ENCODE data around the gene GAREM1. TPM values are rescaled to one million over a fixed set of nuclear protein-coding genes. Genes with fewer than 3 reads are reported as not detected.
A peak's percentile ranks its signal among the peaks of the same experiment; 100 is the strongest.

GAREM1 gene
- total and polyA plus RNA-seq, 12 donors, result 3.5 to 69.5 (median 23.0) TPM

DNA sequence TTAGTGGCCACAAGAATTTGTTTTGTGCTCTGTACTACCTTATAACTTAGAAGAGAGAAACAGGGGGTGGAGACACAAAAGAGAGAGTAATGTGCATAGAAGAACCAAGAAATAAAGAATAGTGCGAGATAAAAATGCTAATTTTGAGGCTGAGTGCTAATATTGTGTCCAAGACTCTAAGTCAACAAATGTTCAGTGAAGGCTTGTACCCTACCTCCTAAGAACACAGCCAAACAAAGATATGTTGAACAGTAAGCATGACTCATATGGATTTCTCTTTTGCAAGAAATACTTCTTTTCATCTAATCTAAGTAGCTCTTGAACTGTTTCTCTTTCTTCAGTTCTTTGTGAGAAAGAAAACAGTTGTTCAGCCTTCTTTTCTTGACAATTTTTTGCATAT lies 45.2 kb downstream of the GAREM1 start:
- TF ChIP-seq POLR2A (IDR thresholded peaks at IDR 0.05), result no peak
- TF ChIP-seq, protein P1, sequence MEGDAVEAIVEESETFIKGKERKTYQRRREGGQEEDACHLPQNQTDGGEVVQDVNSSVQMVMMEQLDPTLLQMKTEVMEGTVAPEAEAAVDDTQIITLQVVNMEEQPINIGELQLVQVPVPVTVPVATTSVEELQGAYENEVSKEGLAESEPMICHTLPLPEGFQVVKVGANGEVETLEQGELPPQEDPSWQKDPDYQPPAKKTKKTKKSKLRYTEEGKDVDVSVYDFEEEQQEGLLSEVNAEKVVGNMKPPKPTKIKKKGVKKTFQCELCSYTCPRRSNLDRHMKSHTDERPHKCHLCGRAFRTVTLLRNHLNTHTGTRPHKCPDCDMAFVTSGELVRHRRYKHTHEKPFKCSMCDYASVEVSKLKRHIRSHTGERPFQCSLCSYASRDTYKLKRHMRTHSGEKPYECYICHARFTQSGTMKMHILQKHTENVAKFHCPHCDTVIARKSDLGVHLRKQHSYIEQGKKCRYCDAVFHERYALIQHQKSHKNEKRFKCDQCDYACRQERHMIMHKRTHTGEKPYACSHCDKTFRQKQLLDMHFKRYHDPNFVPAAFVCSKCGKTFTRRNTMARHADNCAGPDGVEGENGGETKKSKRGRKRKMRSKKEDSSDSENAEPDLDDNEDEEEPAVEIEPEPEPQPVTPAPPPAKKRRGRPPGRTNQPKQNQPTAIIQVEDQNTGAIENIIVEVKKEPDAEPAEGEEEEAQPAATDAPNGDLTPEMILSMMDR (IDR thresholded peaks at IDR 0.05), result no peak
- Histone ChIP-seq H3K27ac (peak overlapping the region in 1 of 5 donors; percentile 26), H3K4me1 (replicated peaks in 1 of 2) (peaks cover 46 to 72% of the 10 kb centered on the region in 2 donors), H3K36me3 (replicated peaks in 1 of 2) (no peaks in the 10 kb centered on the region), H3K27me3 (no peaks in the 10 kb centered on the region), H3K4me3 (no peak overlapping the region), H3K9me3 (replicated peaks in 1 of 3) (no peaks in the 10 kb centered on the region)
- WGBS, 4 donors, result 74 to 95% (median 85%) methylated on average over 1 of the region's 1 CpG
- intact Hi-C loops (cut with DNase I), result no loop called here
- no peak for DNase-seq

DNA sequence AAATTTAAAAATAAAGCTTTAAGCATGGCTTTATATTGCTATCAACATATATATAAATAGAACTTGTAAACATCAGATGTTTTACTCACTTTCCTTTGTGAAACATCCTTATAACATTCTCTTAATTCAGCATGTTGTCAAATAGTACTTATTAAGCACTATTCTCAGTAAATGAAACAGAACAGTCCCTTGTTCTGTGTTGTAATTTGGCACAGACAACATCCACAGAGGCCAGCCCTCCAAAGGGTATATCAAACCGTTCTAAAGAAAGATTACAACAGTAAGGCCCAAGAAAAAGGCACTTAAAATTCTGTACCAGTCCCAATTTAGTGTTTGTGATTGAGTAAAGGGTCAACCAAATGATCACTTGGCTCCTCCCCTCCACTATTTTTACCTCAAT lies 46.0 kb downstream of the GAREM1 start:
- Histone ChIP-seq H3K9me3 (replicated peaks in 1 of 3) (no peaks in the 10 kb centered on the region), H3K4me3 (no peak overlapping the region), H3K4me1 (replicated peaks in 1 of 2) (peaks cover 46 to 80% of the 10 kb centered on the region in 2 donors), H3K36me3 (replicated peaks in 1 of 2) (no peaks in the 10 kb centered on the region), H3K27ac (peak overlapping the region in 2 of 5 donors; percentile 15 to 26), H3K27me3 (no peaks in the 10 kb centered on the region)
- 13 to 39% (median 19%) methylated on average over 1 of the region's 1 CpG for WGBS, 4 donors
- TF ChIP-seq, protein P1 (IDR thresholded peaks at IDR 0.05), result no peak
- TF ChIP-seq POLR2A (IDR thresholded peaks at IDR 0.05), result no peak
- intact Hi-C loops (cut with DNase I), result no loop called here
- peak in 1 of 7 donors; percentile 16 for DNase-seq

DNA sequence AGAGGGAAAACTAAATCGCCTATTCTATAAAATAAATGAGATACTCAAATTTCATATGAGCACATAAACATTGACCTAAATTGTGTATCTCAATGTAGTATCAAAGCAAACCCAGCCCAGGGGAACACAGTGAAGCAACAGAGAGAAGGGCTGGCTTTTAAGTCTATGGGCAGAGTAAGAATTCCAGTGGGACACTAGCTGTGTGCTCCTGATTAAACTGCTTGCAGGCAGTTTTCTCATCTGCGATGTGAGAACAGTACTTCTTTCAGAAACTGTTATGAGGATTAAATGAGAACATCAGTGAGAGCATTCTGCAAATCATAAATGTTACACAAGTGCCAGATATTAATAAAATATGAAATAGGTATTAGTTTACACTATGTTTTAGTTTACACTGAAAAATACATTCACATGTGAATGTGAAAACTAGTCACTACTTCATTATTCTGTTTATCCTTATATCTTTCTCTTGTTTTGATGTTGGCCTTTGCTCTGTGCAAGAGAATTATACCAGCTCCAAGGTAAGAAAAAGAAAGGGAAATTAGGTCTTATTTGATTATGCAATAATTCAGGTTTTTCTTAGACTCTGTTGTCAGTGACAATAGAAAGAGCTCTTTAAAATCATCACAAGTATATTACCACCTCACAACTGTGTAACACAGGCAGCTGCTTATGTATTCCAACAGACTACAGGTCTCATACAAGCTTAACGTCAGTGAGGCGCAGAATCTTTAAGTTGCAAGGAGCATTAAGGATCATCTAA lies 47.5 kb downstream of the GAREM1 start:
- no peak for DNase-seq
- Histone ChIP-seq H3K27me3 (no peaks in the 10 kb centered on the region), H3K4me3 (no peak overlapping the region), H3K36me3 (replicated peaks in 1 of 2) (no peaks in the 10 kb centered on the region), H3K4me1 (replicated peaks in 1 of 2) (peaks cover 43 to 83% of the 10 kb centered on the region in 2 donors), H3K27ac (no peak overlapping the region), H3K9me3 (replicated peaks in 1 of 3) (no peaks in the 10 kb centered on the region)
- TF ChIP-seq POLR2A (IDR thresholded peaks at IDR 0.05), result no peak
- TF ChIP-seq, protein P1 (IDR thresholded peaks at IDR 0.05), result no peak
- 90 to 96% (median 93%) methylated on average over 4 of the region's 4 CpGs for WGBS, 4 donors
- intact Hi-C loops (cut with DNase I), result no loop called here

DNA sequence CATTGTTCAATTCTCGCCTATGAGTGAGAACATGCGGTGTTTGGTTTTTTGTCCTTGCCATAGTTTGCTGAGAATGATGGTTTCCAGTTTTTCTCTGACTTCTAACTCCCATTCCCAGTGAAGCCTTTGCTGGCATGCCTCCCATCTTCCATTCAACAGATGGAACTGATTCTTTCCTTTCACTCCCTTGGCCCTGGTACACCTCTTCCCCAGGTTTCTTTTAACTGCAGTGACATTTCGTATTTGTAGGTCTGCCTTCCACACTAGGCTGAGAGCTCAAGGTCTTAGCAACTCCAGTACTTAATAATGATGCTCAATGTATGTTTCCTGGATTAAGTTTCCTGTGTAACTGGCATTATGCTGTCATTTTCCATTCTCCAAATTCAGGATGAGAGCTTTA lies 48.5 kb downstream of the GAREM1 start:
- WGBS, 4 donors, result 75 to 93% (median 88%) methylated on average over 3 of the region's 3 CpGs
- intact Hi-C loops (cut with DNase I), result no loop called here
- Histone ChIP-seq H3K9me3 (replicated peaks in 1 of 3) (no peaks in the 10 kb centered on the region), H3K36me3 (replicated peaks in 1 of 2) (no peaks in the 10 kb centered on the region), H3K27ac (no peak overlapping the region), H3K4me3 (no peak overlapping the region), H3K4me1 (replicated peaks in 1 of 2) (peaks cover 34 to 74% of the 10 kb centered on the region in 2 donors), H3K27me3 (no peaks in the 10 kb centered on the region)
- TF ChIP-seq, protein P1 (IDR thresholded peaks at IDR 0.05), result no peak
- no peak for TF ChIP-seq POLR2A (IDR thresholded peaks at IDR 0.05)
- no peak for DNase-seq
